HG03045 (cell line): Measurements from ENCODE around the gene FAM161A.
"Not testable (repeated sequence)": the region's sequence is repeated elsewhere in the genome, so short reads cannot be mapped to it uniquely, and the experiment has no call there.

Source experiments
- ATAC-seq: cut with Tn5 transposase; IDR thresholded peaks from one replicate; pipeline ENCODE4 v1.9.1; 2021; ENCODE audit warnings: mild to moderate bottlenecking, moderate library complexity; ENCODE audit not compliant: unreplicated experiment

The FAM161A gene

DNA sequence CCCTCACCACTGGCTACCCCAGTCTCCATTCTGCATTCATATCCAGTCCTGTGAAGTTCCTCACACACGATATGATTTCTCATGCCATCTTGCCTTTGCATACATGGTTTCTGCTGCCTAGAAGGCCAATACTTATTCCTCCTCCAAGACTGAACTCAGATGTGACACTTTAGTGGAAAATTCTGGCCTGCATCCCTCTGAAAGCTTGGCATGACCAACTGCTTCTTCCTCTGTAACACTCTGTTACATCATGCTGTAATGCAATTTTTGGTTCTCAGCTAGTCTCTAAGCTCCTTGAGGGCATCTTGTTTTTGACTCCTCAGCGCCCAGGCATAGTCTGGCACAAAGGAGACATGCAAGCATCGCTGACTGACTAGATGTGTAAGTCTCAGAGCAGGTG, 12.6 kb downstream of the FAM161A start:
- no peak for ATAC-seq

DNA sequence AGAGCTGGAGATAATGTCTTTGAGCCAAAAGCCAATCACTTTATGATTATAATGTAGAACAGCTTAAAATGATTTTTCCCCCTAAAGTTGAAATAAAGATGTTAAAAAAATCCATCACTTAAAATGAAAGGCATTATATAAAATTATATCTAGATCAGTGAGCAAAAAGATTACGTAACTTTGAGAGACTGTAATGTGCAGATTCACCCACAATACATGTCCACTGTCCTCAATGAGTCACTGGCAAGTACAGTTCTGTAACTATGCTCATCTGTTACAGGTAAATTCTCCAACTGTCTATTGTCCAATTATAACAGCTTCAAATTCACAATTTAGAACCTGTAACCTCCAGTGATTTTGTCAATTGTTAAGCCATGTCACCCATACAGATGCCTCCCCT, 19.0 kb downstream of the FAM161A start:
- no peak for ATAC-seq

DNA sequence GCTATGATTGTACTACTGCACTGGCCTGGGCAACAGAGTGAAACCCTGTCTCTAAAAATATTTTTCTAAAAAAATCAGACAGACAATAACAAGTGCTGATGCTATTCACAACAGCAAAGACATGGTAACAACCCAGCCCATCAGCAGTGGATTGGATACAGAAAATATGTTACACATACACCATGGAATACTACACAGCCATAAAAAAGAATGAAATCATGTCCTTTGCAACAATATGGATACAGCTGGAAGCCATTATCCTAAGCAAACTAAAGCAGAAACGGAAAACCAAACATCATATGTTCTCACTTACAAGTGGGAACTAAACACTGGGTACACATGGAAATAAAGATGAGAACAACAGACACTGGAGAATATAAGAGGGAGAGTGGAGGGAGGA, 19.9 kb downstream of the FAM161A start:
- ATAC-seq: no peak

DNA sequence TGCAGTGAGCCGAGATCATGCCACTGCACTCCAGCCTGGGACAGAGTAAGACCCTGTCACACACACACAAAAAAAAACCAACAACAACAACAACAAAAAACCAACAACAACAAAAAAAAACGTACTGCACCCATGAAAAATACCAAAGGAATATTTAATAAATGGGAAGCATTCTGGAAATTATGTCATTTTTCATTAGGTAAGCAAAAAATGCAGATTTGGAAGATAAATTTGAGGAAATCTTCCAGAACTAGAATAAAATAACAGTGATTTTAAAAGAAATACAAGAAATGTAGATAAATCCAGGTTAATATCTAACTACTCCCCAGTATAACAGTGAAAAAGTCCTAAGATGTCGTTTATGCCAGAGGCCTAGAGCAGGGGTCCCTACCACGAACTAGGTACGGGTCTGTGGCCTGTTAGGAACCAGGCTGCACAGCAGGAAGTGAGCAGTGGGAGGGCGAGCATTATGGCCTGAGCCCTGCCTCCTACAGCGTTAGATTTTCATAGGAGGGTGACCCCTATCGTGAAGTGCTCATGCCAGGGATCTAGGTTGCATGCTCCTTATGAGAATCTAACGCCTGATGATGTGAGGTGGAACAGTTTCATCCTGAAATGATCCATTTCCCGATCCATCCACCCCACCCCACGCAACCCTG, 21.5 kb downstream of the FAM161A start:
- ATAC-seq: no peak

DNA sequence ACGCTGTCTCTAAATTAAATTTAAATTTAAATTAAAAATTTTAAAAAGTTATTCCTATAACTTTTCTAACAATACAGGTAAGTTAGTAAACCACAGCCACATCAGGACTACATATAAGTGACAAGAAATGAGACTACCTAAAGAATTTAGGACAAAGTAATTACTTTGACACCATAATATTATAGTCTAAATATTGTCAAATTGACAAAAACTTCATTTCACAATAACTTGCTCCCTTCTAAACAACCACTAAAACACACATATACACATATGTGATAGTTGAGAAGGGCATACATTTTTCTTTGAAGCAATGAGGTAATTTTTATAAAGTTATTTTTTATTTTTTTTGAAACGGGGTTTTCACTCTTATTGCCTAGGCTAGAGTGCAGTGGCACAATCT, 31.6 kb downstream of the FAM161A start:
- no peak for ATAC-seq

DNA sequence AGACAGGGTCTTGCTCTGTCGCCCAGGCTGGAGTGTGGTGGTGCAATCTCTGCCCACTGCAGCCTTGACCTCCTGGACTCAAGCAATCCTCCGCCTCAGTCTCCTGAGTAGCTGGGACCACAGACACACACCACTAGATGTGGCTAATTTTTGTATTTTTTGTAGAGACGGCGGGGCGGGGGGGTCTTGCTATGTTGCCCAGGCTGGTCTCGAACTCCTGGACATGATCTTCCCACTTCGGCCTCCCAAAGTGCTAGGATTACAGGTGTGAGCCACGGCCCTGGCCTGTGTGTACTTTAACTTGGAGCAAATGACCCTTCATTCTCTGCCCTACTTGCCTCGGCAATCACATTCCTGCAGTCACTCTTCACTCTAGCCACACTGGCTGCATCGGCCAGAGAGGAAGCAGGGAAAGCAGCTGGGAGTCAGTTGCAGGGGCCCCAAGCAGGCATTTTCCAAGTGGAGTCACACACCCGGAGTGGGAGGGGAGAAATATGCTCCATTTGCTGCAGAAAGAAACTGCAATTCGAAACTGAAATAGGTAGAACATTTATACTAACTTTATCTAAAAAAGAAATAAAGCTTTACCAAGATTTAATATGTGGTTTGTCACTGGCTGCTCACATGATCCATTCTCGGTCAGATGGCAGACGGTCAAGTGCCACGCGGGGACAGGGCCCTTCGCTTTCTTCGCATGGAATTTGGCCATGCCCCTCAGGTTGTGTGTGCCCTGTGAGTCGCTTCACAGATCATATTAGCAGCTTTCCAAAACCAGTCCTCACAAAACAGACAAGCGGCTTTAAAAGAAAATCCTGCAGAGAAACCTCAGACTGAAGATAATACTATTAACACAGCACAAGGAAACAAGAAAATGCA, 37.1 kb downstream of the FAM161A start:
- ATAC-seq: no peak

DNA sequence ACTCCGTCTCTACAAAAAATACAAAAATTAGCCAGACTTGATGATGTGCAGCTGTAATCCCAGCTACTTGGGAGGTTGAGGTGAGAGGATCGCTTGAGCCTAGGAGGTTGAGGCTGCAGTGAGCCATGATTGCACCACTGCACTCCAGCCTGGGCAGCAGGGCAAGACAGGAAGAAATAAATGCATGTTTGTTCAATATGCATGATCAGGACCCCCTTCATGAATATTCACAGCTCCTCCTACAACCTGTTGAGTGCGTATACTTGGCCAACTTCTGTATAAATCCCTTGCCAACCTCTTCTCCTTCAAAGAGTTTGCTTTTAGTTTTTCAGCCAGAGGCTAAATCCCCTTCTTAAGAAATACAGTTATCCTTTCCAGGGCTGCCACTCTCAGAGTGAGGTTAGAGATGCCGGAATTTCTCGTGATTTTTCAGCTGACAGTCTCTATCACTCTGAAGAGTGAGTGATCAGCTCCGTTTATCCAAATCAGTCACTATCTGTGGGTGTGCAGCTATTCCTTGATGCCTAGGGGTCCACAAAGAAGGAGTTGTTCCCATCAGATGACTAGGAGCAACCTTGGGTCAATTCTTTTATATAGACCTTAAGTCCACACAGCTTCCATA, 39.2 kb downstream of the FAM161A start:
- no peak for ATAC-seq

DNA sequence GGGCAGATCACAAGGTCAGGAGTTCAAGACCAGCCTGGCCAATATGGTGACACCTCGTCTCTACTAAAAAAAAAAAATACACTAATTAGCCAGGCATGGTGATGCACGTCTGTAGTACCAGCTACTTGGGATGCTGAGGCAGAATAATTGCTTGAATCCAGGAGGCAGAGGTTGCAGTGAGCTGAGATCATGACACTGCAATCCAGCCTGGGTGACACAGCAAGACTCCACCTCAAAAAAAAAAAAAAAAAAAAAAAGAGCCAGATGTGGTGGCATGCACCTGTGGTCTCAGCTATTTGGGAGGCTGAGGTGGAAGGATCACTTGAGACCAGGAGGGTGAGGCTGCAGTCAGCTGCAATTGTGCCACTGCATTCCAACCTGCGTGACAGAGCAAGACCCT, 40.5 kb downstream of the FAM161A start:
- not testable (repeated sequence) for ATAC-seq

DNA sequence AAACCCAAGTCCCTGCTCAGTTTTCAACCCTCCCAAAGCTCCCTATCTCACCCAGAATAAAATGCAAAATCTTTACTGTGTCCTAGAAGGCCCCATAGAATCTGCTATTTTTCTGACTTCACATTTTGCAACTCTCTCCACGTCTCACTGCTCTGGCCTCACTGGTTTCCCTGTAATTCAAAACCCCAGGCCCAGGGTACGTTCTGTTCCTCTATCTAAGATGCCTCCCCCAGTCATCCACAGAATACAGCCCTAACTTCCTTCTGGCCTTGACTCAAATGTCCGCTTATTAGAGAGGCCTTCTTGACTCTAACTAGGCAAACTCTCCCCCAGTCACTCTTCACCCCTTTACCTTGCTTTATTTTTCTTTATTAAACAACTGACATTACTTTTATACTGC, 42.0 kb downstream of the FAM161A start:
- no peak for ATAC-seq

DNA sequence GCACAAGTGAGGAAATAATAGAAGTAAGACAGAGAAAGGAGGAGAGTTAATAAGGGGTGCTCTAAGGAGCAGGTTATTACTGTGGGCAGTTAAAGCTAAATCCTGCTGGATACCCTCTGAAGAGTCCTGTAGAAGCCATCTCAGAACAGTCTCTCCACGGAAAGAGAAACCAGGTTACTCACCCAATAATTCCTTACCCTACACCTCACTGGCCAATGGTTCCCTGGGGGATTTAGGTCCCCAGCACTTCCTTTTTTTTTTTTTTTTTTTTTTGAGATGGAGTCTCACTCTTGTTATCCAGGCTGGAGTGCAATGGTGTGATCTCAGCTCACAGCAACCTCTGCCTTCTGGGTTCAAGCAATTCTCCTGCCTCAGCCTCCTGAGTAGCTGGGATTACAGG, 43.7 kb downstream of the FAM161A start:
- not testable (repeated sequence) for ATAC-seq

DNA sequence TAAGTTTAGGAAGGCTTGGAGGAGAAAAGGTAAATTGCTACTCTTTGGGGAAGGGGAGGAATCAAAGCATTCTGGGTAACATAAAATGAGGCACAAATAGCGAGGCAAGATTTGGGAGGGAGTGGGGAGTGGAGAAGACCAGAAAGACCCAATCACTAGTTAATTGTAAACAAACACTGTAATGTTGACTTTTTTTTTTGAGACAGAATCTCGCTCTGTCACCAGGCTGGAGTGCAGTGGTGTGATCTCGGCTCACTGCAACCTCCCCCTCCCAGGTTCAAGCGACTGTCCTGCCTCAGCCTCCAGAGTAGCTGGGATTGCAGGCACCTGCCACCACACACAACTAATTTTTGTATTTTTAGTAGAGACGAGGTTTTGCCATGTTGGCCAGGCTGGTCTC, 45.2 kb downstream of the FAM161A start:
- ATAC-seq: not testable (repeated sequence)

DNA sequence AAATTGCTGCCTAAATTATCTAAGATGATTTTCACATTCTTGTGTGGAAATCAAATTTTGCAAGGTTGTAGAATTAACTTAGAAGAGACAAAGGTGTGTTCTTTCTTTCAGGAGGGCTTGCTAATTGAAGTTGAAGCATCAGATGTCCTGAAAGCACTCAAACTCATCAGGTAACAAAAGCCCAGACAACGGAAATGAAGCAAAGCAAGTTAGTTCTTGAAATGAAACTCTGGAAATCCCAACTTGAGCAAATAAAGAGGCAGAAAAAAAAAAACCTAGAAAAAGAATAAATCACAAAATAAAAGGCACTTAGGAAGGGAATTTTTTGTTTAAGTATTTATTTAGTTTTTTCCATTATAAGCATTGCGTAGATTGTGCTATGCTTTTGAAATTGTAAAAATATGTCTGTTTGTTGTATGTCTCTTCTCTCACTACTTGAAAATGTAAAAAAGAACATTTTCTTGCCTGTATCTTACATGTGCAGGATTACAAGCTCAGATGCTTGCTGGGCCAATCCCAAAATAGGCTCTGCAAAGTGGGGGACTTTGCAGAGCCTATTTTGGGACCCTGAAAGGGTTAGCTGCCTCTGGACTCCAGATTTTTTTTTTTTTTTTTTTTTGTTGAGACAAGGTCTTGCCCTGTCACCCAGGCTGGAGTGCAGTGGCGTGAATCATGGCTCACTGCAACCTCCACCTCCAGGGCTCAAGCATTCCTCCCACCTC, 46.7 kb downstream of the FAM161A start:
- no peak for ATAC-seq

DNA sequence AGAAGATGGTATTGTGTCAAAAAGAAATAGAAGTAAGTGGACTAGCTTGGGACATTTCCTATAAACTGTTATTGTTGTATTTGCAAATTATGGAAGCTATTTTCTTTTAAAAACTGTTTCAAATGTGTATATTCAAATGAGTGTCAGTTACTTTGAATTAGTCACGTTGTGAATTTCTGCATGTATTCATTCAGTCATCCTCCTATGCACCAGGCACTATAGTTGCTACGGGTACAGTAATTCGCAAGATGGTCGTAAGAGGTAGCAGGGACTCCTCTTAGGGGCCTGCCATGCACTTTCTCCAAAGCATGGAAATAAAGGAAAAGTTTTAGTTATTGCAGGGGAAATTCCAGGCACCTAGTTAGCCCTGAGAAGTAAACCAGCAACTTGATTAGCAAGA, 51.3 kb downstream of the FAM161A start:
- no peak for ATAC-seq

DNA sequence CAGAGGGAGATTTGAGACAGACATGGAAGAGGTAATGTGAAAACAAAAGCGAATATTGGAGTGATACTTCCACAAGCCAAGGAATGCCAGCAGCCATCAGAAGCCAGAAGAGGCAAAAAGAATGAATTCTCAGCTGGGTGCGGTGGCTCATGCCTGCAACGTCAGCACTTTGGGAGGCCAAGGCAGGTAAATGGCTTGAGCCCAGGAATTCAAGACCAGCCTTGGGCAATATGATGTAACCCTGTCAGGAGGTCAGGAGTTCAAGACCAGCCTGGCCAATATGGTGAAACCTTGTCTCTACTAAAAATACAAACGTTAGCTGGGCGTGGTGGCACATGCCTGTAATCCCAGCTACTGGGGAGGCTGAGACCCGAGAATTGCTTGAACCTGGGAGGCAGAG, 54.8 kb downstream of the FAM161A start:
- ATAC-seq: no peak

DNA sequence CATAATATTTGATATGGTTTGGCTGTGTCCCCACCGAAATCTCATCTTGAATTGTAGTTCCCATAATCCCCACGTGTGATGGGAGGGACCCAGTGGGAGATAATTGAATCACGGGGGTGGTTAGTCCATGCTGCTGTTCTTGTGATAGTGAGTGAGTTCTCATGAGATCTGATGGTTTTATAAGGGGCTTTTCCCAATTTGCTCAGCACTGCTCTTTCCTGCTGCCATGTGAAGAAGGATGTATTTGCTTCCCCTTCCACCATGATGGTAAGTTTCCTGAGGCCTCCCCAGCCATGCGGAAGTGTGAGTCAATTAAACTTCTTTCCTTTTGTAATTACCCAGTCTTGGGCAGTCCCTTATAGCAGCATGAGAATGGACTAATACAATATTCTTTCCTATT, 56.4 kb downstream of the FAM161A start:
- not testable (repeated sequence) for ATAC-seq

DNA sequence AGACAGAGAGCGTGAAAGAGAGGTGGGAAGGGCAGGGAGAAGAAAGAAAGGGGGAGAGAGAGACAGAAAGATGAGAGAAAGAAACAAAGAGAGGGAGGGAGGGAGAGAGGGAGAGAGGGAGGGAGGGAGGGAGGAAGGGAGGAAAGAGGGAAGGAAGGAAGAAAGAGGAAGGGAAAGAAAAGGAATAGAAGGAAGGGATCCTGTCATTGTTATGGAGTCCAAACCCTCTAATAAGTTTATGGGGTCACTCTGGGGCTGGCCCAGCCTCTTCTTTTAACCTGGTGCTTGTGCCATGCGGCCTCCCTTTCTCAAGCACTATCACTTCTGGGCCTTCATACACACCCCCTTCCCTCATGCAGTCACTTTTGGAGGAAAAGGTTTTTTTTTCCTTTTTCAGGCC, 58.5 kb downstream of the FAM161A start:
- ATAC-seq: no peak

DNA sequence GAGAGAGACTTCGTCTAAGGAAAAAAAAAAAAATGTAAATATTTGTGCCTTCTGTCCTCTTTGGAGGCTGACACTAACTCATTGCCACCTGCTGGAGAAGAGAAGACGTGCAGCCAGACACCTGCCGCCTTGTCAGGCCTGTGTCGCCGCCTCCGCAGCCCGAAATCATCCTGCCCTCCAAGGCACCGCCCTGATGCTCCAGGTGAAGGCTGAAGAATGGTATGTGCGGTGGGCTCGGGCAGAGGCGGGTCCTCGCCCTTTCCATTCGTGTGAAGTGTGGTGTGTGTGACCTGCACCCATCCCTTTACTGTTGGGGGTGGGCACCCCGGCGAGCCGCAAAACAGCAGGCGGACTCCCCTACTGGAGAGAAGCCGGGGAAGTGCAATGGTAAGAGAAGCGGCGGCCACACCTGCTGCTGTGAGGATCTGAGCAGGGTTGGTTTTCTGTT, 60.4 kb downstream of the FAM161A start:
- ATAC-seq: peak; percentile 93

DNA sequence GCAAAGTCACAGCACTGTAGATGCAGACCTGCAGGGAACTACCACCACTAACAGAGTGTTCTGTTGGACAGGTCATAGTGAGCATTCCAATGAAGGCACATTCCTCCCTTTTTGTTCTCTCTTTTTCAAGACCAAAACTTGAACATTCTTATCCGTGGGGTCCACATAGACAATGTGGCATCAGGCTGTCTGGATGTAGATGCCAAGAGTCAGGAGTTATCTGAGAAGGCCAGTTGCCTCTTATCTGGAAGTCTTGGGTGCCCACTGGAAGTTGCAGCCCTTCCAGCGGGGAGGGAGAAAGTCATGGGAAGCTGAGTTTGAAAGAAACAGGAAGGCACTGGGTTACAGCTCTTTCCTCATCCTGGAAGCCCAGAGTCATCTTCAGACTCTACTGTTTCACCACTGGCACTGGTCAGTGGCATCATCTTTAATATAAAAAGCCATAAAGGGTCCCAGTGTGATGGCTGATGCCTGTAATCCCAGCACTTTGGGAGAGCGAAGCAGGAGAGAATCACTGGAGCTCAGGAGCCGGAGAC, 61.4 kb downstream of the FAM161A start:
- no peak for ATAC-seq

DNA sequence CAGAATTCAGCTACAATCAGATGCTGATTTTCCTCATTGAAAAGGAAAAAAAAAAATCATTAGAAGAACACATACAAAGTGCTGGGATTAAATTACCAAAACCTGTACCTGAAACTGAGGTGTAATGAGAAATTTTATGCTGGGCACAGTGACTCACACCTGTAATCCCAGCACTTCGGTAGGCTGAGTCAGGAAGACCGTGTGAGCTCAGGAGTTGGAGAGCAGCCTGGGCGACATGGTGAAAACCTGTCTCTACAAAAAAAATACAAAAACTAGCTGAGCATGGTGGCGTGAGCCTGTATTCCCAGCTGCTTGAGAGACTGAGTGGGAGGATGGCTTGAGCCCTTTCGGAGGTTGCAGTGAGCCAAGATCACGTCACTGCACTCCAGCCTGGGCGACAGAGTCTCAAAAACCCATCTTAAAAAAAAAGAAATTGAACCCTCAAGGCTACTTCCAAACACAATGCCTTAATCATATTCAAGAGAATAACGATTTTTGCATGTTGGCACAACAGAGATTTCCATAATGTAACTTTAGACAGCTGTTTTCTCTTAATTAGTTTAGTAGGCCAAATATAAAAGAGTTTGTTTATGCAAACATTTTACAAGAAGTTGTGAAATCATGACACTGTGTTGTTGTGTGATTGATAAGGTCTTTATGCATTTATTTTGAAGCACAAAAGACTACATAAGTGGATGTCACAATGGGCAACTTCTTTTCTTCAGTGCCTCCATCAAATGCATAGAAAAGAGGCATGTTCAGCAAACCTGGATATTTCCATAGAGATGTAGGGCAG, 63.9 kb downstream of the FAM161A start:
- no peak for ATAC-seq

DNA sequence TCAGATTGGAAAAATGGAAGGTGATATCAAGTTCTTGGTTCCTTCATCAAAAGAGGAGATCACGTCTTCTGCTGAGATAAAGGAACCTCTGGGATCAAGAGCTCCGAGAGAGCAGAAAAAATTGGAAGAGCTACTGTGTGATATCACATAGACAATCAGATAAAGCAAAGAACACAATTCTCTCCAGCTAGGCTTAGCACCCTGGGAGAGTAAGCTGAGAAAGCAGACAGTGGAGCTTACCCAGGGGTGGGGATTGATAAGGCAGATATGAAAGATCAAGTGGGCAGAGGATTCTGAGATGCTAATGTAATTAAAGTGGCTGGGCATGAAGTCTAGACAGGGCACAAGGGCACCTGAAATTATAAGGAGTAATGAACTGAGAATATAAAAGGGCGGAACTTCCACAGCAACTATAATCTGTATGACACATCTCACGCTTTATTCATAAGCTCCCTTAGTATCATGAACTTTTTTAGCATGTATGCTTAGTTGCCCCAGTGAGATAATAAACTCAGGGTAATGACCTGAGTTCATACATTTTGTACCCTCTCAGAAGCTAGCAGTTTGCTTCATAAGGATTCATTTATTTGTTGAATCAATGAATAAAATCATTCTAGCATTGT, 65.8 kb downstream of the FAM161A start:
- ATAC-seq: no peak
